ENCODE measurements around the gene TMPRSS11D. TPM values are rescaled to one million over a fixed set of nuclear protein-coding genes. Genes with fewer than 3 reads are reported as not detected.

Gene TMPRSS11D
- total and polyA plus RNA-seq, 2 of the 8 experiments (the other 6 are each of a cell fraction or from before 2014, with no cell fraction given) = not detected

- Histone ChIP-seq H2BK12ac (ENCODE audit: low read depth, low read length) (no peak overlapping the region), H3K9ac (replicated peaks in 1 of 4; ENCODE audit: extremely low read depth in 1 of 4, low read depth in 3 of 4, low read length in 3 of 4) (no peak overlapping the region), H3K79me1 (ENCODE audit: low read depth, low read length) (no peaks in the 10 kb centered on the region), H2AFZ (ENCODE audit: low read length) (peak overlapping the region; percentile 21; the same call in 1 of the 2 replicates), H2BK5ac (ENCODE audit: low read depth, low read length) (no peak overlapping the region), H4K8ac (ENCODE audit: extremely low read depth, insufficient read depth, low read length) (no peak overlapping the region), H3K9me3 (ENCODE audit: insufficient read depth in 2 of 2, low read depth in 1 of 2, low read length in 1 of 2) (no peaks in the 10 kb centered on the region), H3K4me1 (replicated peaks in 1 of 4; ENCODE audit: control insufficient read depth in 3 of 4, insufficient read depth in 4 of 4, low read length in 3 of 4) (no peaks in the 10 kb centered on the region), H2BK120ac (replicated peaks; ENCODE audit: low read depth, low read length) (no peak overlapping the region), H3K14ac (ENCODE audit: insufficient read length) (no peak overlapping the region), H4K20me1 (replicated peaks in 1 of 2; ENCODE audit: control insufficient read depth in 1 of 2, insufficient read depth in 2 of 2, low read length in 2 of 2) (no peaks in the 10 kb centered on the region), H3K4ac (replicated peaks; ENCODE audit: insufficient read length, low read depth, low read length) (no peak overlapping the region), H3K79me2 (ENCODE audit: control insufficient read depth in 1 of 2, insufficient read depth in 2 of 2, low read length in 2 of 2) (no peaks in the 10 kb centered on the region), H3K36me3 (ENCODE audit: control insufficient read depth in 2 of 4, insufficient read depth in 4 of 4, low read length in 3 of 4) (no peaks in the 10 kb centered on the region), H3K4me3 (ENCODE audit: extremely low read depth in 1 of 4, insufficient read depth in 2 of 4, low read depth in 3 of 4, low read length in 4 of 4) (no peak overlapping the region), H3K4me2 (ENCODE audit: insufficient read depth in 1 of 2, low read depth in 2 of 2, low read length in 2 of 2) (no peak overlapping the region), H3K27ac (ENCODE audit: low read depth, low read length) (no peak overlapping the region), H2BK20ac (ENCODE audit: low read length) (no peak overlapping the region), H2AK5ac (ENCODE audit: low read depth, low read length) (no peak overlapping the region), H3K18ac (ENCODE audit: extremely low read depth, low read length) (no peak overlapping the region), H3K23ac (ENCODE audit: insufficient read length) (no peak overlapping the region), H3K27me3 (replicated peaks in 1 of 4; ENCODE audit: control insufficient read depth in 3 of 4, extremely low read depth in 1 of 4, insufficient read depth in 3 of 4, low read length in 3 of 4) (no peaks in the 10 kb centered on the region), H4K5ac (ENCODE audit: insufficient read length, low read depth, low read length) (no peak overlapping the region), H4K91ac (replicated peaks; ENCODE audit: insufficient read length, low read length) (no peak overlapping the region), H3K56ac (replicated peaks; ENCODE audit: insufficient read length, low read depth, low read length) (no peak overlapping the region), H2BK15ac (ENCODE audit: low read length) (no peak overlapping the region), H3K23me2 (ENCODE audit: low read depth, low read length) (no peaks in the 10 kb centered on the region)
- ChIA-PET CTCF (ENCODE audit: partially characterized antibody) (interaction anchor here (1.3 kb wide), 1 partner anchor 63 kb away, joined by 7 read pairs; no protein-coding TSS in a partner anchor), POLR2A (ENCODE audit: partially characterized antibody) (no interaction called here)
- DNase-seq (ENCODE audit: low read depth in 1 of 2, low spot score in 2 of 2) (no peak), FAIRE-seq (no peak)
- 89% methylated on average over 7 of the region's 7 CpGs; no CpG with 5 or more reads in 1 of the 2 experiments for WGBS, 2 experiments (ENCODE audit: extremely low coverage in 1 of 2, insufficient coverage in 1 of 2, insufficient read length in 1 of 2, insufficient replicate concordance in 2 of 2, low coverage in 1 of 2, low lambda C conversion rate in 2 of 2, missing lambda C conversion rate in 1 of 2)
- TF ChIP-seq ATF3 (IDR thresholded peaks at IDR 0.05; ENCODE audit: insufficient read depth, low read depth, low read length) (no peak), SIRT6 (IDR thresholded peaks at IDR 0.05; ENCODE audit: low read length) (no peak), NRF1 (IDR thresholded peaks at IDR 0.05; ENCODE audit: low read depth, low read length) (no peak), CTBP2 (IDR thresholded peaks at IDR 0.05; ENCODE audit: borderline replicate concordance, insufficient read depth, insufficient read length, low read length) (no peak), PHF8 (conservative IDR thresholded peaks at IDR 0.05; ENCODE audit: low read depth, low read length) (no peak), CBX5 (IDR thresholded peaks at IDR 0.05; ENCODE audit: low read depth, low read length) (no peak), SP1 (IDR thresholded peaks at IDR 0.05; ENCODE audit: low read depth, low read length) (no peak), BCL11A (IDR thresholded peaks at IDR 0.05; ENCODE audit: low read depth in 2 of 2, low read length in 2 of 2) (no peak), RNF2 (IDR thresholded peaks at IDR 0.05; ENCODE audit: borderline replicate concordance, low read depth, low read length, missing control alignments, poor library complexity, severe bottlenecking) (no peak)
These were observed 74.3 kb downstream of the TMPRSS11D start for GRCh38 chr4:67809502-67809901.
